IMR-90 (cell line): Measurements from ENCODE around the gene INTS11.

Experiments
- CEBPB ChIP-seq: IDR thresholded peaks from 2 replicates; pipeline ENCODE4 v1.6.1; 2012; ENCODE audit warnings: low read depth, low read length, improper control_type of control experiment
- MAFK ChIP-seq: IDR thresholded peaks from 2 replicates; pipeline ENCODE4 v1.6.1; 2012; ENCODE audit warnings: low read depth, low read length, improper control_type of control experiment
- MAZ ChIP-seq: IDR thresholded peaks from 2 replicates; pipeline ENCODE4 v1.6.1; 2012; ENCODE audit warnings: low read depth, mild to moderate bottlenecking, low read length, improper control_type of control experiment, moderate library complexity, borderline replicate concordance
- POLR2A ChIP-seq: IDR thresholded peaks from 2 replicates; pipeline ENCODE4 v1.6.1; 2012; ENCODE audit warnings: mild to moderate bottlenecking, low read depth, low read length
- TF ChIP-seq, protein P1 (sequence below): conservative IDR thresholded peaks from 2 replicates; pipeline ENCODE4 v1.5.1; 2012; ENCODE audit warnings: mild to moderate bottlenecking, low read depth, low read length, improper control_type of control experiment

- TF ChIP-seq MAFK, result no peak
- TF ChIP-seq CEBPB, result no peak
- TF ChIP-seq, protein P1, sequence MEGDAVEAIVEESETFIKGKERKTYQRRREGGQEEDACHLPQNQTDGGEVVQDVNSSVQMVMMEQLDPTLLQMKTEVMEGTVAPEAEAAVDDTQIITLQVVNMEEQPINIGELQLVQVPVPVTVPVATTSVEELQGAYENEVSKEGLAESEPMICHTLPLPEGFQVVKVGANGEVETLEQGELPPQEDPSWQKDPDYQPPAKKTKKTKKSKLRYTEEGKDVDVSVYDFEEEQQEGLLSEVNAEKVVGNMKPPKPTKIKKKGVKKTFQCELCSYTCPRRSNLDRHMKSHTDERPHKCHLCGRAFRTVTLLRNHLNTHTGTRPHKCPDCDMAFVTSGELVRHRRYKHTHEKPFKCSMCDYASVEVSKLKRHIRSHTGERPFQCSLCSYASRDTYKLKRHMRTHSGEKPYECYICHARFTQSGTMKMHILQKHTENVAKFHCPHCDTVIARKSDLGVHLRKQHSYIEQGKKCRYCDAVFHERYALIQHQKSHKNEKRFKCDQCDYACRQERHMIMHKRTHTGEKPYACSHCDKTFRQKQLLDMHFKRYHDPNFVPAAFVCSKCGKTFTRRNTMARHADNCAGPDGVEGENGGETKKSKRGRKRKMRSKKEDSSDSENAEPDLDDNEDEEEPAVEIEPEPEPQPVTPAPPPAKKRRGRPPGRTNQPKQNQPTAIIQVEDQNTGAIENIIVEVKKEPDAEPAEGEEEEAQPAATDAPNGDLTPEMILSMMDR, result no peak
- no peak for TF ChIP-seq MAZ
- no peak for TF ChIP-seq POLR2A
Measured at GRCh38 chr1:1312450-1313314, 11.8 kb downstream of the INTS11 start.
